ENCODE data around the gene USP9X.

DNA sequence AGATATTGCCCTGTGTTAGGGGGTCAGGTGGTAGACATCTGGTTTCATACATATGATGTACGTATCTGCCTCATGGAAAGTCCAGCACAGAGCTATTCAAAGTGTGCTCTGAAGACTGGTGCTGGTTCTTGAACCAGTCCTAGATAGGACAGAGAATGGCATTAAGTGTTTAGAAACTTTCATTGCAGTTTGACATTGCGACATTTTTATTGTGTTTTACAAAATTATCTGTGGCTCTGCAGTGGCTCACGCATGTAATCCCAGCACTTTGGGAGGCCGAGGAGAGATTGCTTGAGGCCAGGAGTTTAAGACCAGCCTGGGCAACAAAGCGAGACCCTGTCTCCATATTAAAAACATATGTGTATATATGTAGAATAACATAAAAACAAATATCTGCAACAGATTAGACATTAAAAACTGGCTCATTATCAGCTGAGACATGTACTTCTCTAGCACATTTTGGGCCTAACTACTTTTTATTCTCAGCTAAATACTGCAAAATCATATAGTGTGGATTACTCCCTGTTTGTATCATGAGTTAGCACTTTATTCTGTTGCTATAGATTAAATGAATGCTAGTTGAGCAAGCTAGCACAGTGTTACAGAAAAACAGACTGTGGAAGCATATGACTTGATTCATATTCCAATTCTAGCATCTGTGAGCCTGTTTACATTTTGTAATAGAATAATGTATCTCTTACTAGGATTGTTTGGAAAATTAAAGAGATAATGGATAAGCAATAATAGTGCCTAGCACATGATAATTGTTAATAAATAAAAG, 57.1 kb downstream of the USP9X start:
- TF ChIP-seq, protein P1, sequence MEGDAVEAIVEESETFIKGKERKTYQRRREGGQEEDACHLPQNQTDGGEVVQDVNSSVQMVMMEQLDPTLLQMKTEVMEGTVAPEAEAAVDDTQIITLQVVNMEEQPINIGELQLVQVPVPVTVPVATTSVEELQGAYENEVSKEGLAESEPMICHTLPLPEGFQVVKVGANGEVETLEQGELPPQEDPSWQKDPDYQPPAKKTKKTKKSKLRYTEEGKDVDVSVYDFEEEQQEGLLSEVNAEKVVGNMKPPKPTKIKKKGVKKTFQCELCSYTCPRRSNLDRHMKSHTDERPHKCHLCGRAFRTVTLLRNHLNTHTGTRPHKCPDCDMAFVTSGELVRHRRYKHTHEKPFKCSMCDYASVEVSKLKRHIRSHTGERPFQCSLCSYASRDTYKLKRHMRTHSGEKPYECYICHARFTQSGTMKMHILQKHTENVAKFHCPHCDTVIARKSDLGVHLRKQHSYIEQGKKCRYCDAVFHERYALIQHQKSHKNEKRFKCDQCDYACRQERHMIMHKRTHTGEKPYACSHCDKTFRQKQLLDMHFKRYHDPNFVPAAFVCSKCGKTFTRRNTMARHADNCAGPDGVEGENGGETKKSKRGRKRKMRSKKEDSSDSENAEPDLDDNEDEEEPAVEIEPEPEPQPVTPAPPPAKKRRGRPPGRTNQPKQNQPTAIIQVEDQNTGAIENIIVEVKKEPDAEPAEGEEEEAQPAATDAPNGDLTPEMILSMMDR (IDR thresholded peaks at IDR 0.05; ENCODE audit: poor library complexity) = no peak
- TF ChIP-seq EZH2phosphoT487 (IDR thresholded peaks at IDR 0.05; ENCODE audit: low read depth, severe bottlenecking, unreplicated experiment) = no peak
